ENCODE data around the gene LDB2.

LDB2 gene

DNA sequence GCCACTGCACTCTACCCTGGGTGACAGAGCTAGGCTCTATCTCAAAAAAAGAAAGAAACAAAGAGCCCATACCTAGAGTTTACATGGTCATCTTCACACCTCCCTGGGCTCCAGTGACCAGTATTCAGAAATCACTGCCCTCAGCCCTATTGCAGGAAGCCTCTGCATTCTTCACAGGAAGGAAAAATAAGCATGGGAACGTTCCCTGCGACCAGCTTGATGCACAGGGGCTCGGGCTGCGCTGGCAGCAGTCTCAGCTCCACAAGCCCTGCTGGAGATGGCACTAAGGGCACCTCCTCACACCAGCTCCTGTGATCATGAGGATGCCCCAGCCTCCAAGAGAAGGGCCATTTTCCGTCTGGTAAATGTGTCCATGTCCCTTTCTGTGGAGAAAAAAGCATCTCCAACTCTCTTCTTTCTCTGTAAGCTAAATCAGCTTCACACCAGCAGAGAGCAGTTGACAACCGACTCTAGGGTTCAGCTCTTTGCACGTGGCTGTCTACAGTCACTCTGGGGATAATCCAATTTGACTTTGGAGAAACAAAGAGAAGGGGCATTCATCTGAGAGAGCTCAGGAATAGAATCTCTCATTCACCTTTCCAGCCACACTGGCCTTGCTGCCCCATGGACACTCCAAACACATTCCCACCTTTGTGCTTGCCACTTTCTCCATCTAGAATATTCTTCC is 33.1 kb downstream of the LDB2 start:
- H3K9me3 Mint-ChIP-seq: peaks cover 2% of the 10 kb centered on the region
- H3K4me1 Mint-ChIP-seq: no peaks in the 10 kb centered on the region
- no peaks in the 10 kb centered on the region for H3K27me3 Mint-ChIP-seq
- no peak overlapping the region for H3K27ac Mint-ChIP-seq
- no peak overlapping the region for H3K4me3 Mint-ChIP-seq
- no peaks in the 10 kb centered on the region for H3K36me3 Mint-ChIP-seq
- ATAC-seq: no peak

DNA sequence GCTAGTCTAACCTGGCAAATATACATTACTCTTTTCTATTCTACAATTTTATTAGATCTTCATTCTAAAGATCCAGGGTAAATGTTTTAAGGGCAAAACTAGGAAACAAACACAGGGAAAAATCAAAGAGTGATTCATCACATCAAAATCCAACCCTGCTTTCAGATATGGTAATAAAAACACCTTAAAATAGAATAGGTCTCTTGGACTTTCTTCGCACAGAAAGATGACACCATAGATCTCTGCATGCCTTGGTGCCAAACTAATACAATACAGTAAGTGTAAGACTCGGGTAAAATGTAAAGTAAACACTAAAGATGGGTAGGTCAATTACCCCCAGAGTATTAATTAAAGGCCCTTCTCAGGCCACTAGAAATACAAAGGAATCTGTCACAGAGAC is 34.2 kb downstream of the LDB2 start:
- no peaks in the 10 kb centered on the region for H3K36me3 Mint-ChIP-seq
- no peak for ATAC-seq
- H3K27ac Mint-ChIP-seq: no peak overlapping the region
- H3K4me1 Mint-ChIP-seq: no peaks in the 10 kb centered on the region
- no peaks in the 10 kb centered on the region for H3K27me3 Mint-ChIP-seq
- H3K9me3 Mint-ChIP-seq: no peaks in the 10 kb centered on the region
- no peak overlapping the region for H3K4me3 Mint-ChIP-seq

DNA sequence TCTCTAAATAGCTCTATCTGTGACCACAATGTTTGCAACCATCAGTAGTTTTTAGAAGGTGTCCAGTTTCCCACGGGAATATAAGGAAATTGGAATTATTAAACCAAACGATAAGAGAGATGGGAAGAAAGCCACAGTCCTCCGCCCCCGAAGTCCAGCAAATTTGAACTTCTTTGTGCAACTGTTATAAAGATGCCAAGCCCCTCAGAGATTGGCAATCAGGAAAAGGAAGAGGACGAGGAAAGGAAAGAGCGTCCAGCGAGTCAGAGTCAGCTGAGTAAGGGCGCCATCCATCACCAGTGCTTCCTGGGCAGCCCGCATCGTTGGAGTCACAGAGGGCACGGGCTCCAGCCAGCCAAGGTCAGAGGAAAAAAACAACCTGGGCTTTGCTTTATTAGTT is 35.7 kb downstream of the LDB2 start:
- Mint-ChIP-seq H3K27me3 (no peaks in the 10 kb centered on the region), H3K4me1 (no peaks in the 10 kb centered on the region), H3K36me3 (no peaks in the 10 kb centered on the region), H3K9me3 (no peaks in the 10 kb centered on the region), H3K4me3 (no peak overlapping the region), H3K27ac (no peak overlapping the region)
- no peak for ATAC-seq

DNA sequence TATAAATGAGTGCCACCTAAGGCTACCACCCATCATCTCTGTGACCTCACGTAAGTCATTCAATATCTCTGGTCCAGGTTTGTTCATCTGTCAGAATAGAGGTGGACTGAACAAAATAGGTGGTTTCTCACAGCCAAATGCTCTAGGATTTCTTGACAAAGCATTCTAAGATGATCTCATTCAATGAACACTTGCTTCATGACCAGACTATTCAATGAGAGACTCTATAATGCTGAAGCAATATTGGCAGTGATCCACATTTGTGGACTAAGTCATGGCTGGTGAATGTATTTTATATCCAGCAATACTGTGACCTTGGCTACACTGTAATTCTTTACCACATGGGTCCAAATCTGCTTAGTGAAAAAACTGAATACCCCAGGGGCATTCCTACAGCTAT is 37.9 kb downstream of the LDB2 start:
- Mint-ChIP-seq H3K27me3 (no peaks in the 10 kb centered on the region), H3K27ac (no peak overlapping the region), H3K4me1 (no peaks in the 10 kb centered on the region), H3K36me3 (no peaks in the 10 kb centered on the region), H3K4me3 (no peak overlapping the region), H3K9me3 (peaks cover 3% of the 10 kb centered on the region)
- ATAC-seq: no peak

DNA sequence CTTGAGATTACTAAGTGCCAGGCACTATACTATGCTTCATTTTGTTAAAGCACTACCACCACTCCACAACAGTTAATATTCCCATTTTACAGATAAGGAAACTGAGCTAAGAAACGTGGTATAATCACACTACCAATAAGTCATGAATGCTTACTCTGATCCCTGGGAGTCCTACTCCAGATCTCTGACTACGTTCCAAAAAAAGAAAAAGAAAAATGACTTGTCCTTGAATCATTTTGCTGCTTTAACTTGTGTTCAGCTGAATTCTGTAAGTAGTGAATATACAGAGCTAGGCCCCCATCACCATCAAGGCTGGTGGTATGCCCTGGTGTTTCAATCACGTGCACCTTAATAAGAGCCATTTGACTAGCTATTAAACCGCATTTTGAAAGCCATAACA is 39.4 kb downstream of the LDB2 start:
- Mint-ChIP-seq H3K27me3 (no peaks in the 10 kb centered on the region), H3K27ac (no peak overlapping the region), H3K4me3 (no peak overlapping the region), H3K4me1 (no peaks in the 10 kb centered on the region), H3K9me3 (peaks cover 3% of the 10 kb centered on the region), H3K36me3 (no peaks in the 10 kb centered on the region)
- ATAC-seq: no peak

DNA sequence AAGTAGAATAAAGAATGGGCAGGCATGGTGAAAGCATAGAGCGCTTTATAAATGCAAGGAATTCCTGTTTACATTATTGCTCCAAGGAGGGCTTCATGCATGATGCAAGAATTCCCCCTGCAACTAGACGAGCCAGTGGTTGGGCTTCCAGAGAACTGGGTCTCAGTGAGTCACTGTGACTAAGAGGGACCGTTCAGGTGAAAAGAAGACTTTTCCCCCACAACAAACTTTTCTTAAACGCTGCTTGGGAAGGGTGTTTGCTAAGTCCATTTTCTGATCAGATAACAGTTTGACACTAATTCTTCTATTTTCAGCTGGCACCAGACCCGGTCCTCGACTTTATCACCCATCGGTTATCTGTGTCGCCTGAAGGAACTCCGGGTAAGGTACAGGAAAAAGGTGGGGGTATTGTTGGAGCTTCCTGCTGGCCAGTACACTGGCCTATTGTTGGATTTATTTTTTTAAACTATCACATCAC is 40.1 kb downstream of the LDB2 start:
- peaks cover 3% of the 10 kb centered on the region for H3K9me3 Mint-ChIP-seq
- no peak overlapping the region for H3K27ac Mint-ChIP-seq
- H3K4me1 Mint-ChIP-seq: no peaks in the 10 kb centered on the region
- no peaks in the 10 kb centered on the region for H3K36me3 Mint-ChIP-seq
- no peak overlapping the region for H3K4me3 Mint-ChIP-seq
- H3K27me3 Mint-ChIP-seq: no peaks in the 10 kb centered on the region
- no peak for ATAC-seq

DNA sequence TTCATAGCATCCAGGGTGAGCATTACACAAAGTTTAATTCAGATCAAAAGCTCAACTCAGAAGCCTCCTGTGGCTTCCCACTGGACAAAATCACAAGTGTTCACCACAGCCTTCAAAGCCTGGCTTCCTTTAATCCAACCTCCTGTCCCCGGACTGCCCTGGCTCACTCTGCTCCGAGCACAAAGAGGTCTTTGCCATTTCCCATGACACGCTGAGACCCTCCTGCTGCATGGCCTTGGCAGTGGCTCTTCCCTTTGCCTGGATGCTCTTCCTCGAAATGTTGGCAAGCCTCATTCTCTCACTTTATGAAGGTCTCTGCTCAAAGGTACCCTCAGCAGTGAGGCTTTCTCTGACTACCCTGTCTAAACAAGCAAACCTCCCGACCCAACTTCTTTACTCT is 41.0 kb downstream of the LDB2 start:
- H3K9me3 Mint-ChIP-seq: peaks cover 3% of the 10 kb centered on the region
- H3K4me1 Mint-ChIP-seq: no peaks in the 10 kb centered on the region
- no peaks in the 10 kb centered on the region for H3K27me3 Mint-ChIP-seq
- no peaks in the 10 kb centered on the region for H3K36me3 Mint-ChIP-seq
- ATAC-seq: no peak
- H3K27ac Mint-ChIP-seq: no peak overlapping the region
- no peak overlapping the region for H3K4me3 Mint-ChIP-seq

DNA sequence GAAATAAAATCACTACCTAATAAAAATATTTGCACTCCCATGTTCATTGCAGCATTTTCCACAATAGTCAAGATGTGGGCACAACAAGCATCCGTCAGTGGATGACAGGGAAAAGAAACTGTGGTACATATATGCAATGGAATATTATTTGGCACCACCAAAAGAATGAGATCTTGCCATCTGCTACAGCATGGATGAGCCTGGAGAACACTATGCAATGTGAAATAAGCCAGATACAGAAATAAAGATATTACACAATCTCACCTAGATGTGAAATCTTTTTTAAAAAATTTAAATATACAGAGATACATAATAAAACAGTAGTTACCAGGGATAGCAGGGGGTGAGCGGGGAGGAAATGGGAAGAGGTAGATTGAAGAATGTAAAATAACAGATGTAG is 44.8 kb downstream of the LDB2 start:
- peaks cover 3% of the 10 kb centered on the region for H3K9me3 Mint-ChIP-seq
- no peak overlapping the region for H3K4me3 Mint-ChIP-seq
- no peaks in the 10 kb centered on the region for H3K36me3 Mint-ChIP-seq
- H3K27me3 Mint-ChIP-seq: no peaks in the 10 kb centered on the region
- no peak for ATAC-seq
- no peaks in the 10 kb centered on the region for H3K4me1 Mint-ChIP-seq
- H3K27ac Mint-ChIP-seq: no peak overlapping the region

DNA sequence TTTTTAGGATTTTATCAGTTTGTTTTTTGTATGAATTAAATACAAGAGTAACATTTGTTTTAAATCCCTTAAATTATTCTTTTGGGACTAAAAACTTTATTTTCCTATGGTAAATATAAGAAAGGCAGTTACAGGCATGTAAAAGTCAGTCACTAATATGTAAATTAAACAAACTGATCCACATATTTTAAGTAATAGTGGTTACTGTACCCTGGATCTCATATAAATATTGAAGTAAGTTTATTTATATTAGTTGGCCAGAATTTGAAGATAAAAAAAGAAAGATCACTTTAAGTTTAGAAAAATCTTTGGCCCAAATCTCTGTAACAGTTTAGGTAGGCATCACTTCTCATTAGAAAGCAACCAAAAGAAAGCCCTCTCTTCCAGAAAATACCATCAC is 45.8 kb downstream of the LDB2 start:
- no peaks in the 10 kb centered on the region for H3K36me3 Mint-ChIP-seq
- peaks cover 3% of the 10 kb centered on the region for H3K9me3 Mint-ChIP-seq
- H3K27ac Mint-ChIP-seq: no peak overlapping the region
- ATAC-seq: no peak
- no peaks in the 10 kb centered on the region for H3K27me3 Mint-ChIP-seq
- H3K4me3 Mint-ChIP-seq: no peak overlapping the region
- H3K4me1 Mint-ChIP-seq: no peaks in the 10 kb centered on the region

DNA sequence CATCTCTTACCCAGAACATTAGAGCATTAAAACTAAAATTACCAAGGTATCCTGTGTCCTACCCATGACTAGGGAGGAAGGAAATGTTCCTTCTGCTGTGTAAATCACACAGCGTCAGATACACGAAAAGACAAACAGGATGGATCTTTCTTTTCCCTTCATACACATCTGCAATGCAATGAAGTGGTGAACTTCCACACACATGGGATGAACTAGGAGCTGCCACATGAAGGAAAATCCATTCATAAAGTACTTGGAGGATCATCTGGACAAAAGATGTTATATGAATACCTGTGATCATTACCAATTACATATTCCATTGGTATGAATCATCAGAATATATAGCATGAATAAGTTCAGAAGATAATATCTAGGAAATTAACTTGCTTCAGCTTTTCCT is 46.2 kb downstream of the LDB2 start:
- Mint-ChIP-seq H3K9me3 (peaks cover 2% of the 10 kb centered on the region), H3K27ac (no peak overlapping the region), H3K4me3 (no peak overlapping the region), H3K36me3 (no peaks in the 10 kb centered on the region), H3K4me1 (no peaks in the 10 kb centered on the region), H3K27me3 (no peaks in the 10 kb centered on the region)
- no peak for ATAC-seq

DNA sequence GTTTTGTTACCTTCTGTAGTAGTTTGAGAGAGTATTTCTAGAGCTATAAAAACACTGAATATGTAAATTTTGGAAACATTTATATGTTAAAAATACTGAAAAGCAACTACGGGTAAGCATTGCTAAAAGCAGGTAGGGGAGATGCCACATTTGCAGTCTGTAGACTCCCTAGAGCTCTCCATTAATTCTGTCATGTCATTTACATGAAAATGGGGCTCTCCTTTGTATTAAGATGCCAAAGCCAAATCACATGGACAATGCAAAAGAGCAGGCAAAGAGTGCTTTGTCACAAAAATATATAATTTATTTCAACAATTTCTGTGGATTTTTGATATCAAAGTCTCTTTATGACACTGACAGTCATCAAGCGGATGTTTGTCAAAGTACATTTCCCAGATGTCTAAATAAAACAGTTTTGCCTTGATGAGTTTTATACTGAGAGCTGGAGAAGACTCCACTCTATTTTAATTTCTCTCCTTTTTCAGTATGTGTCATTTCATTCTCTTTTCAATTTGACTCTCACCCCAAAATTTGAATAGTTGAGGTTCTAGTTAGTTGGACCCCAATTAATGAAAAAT is 51.8 kb downstream of the LDB2 start:
- Mint-ChIP-seq H3K27me3 (no peaks in the 10 kb centered on the region), H3K36me3 (no peaks in the 10 kb centered on the region), H3K27ac (no peak overlapping the region)

DNA sequence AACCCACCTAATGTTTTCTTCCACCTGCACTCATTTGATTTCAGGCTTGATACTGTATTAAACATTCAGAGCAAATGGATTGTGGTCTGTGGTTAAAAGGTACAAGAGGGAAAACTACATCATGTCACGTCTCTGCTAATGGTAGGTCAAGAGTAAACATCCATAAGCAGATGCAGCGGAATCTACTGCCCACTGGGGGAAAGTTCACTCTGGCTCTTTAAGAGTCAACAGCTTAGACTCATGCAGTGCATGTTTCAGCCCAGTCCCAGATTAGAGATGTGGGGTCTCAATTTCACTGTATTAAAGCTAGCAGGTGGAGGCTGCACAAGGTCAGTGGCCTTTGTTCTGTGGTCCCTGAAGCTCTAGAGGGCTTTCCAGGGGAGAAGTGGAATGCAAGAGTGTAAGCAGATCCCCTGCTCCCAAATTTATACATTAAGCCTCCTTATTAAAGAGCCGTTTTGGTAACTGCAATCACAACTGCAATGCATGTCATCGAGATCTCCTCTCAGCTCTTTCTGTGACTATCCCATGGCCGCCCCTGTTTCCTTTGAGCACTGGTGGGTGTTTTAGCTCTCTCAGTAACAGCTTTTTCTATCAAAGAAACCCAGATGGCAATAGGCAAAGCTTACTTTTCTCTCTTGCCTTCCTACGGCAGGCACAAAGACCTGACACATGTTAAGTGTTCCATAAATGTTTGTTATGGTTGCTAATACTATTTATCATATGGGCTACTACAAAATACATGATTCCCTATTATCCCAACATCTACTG is 53.4 kb downstream of the LDB2 start:
- ATAC-seq: no peak
- Mint-ChIP-seq H3K36me3 (no peaks in the 10 kb centered on the region), H3K27ac (no peak overlapping the region), H3K4me1 (no peaks in the 10 kb centered on the region), H3K9me3 (peaks cover 2% of the 10 kb centered on the region), H3K4me3 (no peak overlapping the region), H3K27me3 (no peaks in the 10 kb centered on the region)

More for the DNA sequence above, 51.8 kb downstream of the LDB2 start:
- H3K4me1 Mint-ChIP-seq: no peaks in the 10 kb centered on the region
- ATAC-seq: no peak
- peaks cover 2% of the 10 kb centered on the region for H3K9me3 Mint-ChIP-seq
- H3K4me3 Mint-ChIP-seq: no peak overlapping the region

DNA sequence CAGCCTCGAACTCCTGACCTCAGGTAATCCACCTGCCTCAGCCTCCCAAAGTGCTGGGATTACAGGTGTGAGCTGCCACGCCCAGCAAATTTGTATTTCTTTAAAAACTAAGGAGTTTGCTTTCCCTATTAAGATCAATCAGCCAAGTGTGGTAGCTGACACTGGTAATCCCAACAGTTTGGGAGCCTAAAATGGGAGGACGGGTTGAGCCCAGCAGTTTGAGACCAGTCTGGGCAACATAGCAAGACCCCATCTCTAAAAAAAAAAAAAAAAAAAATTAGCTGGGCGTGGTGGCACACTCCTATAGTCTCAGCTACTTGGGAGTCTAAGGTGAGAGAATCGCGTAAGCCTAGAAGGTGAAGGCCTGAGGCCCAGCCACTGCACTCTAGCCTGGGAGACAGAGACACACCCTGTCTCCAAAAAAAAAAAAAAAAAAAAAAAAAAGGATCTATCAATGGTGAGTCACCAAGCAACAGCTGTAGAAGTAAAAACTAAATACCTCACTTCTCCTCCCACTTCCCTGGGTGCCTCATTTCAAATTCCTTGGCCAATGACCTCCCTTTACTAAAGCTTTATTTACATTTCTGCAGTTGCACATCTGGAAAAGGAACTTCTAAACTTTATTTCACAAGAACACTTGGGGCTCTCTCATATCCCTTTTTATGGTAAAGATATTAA is 54.5 kb downstream of the LDB2 start:
- Mint-ChIP-seq H3K27me3 (no peaks in the 10 kb centered on the region), H3K9me3 (peaks cover 2% of the 10 kb centered on the region), H3K36me3 (no peaks in the 10 kb centered on the region), H3K4me3 (no peak overlapping the region), H3K27ac (no peak overlapping the region), H3K4me1 (no peaks in the 10 kb centered on the region)
- no peak for ATAC-seq

DNA sequence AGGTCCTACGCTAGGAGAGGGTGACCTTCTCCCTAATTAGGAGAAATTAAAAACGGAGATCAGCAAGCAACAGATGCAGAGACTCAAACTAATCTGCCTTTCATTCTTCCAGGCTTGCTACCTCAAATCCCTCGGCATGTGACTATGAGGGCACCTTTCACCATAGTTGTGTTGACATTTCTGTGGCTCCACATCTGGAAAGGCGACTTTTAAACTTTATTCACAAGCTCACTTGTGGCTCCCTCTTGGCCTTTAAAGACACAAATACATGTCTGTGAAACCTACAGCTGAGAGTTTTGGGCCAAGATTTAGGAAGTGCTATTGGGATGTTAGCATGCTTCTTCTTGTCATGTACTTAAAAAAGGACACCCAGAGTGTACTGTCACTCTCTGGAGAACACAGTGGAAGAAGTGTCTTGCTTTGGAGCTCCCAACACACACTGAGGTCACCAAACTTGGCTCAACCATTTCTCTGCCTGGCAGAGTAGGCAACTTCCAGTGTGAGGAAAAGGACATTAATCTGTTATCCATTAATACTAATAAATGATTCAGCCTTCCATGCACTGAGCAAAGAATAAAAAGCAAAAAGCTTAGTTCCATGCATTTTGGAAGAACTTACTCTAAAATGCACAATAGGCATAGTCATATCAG is 60.1 kb downstream of the LDB2 start:
- Mint-ChIP-seq H3K4me3 (no peak overlapping the region), H3K36me3 (no peaks in the 10 kb centered on the region), H3K4me1 (no peaks in the 10 kb centered on the region), H3K9me3 (peaks cover 4% of the 10 kb centered on the region), H3K27me3 (no peaks in the 10 kb centered on the region), H3K27ac (no peak overlapping the region)
- no peak for ATAC-seq

DNA sequence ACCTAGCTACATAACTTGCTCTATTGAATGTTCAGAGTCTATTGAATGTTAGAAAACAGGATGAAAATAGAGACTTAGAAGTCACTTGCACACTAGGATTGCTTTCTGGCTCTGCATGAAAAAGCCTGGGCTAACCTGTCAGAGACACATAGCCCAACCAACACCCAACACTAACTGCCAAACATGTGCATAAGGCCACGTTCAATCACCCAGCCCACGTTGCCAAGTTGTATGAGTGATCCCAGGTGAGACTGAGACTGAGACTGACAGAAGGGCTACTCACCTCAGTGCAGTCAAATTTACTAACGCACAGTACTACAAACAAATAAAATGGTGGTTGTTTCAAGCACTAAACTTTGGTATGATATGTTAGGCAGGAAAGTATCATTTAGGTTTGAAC is 61.0 kb downstream of the LDB2 start:
- Mint-ChIP-seq H3K4me3 (no peak overlapping the region), H3K4me1 (no peaks in the 10 kb centered on the region), H3K36me3 (no peaks in the 10 kb centered on the region), H3K27me3 (no peaks in the 10 kb centered on the region), H3K27ac (no peak overlapping the region), H3K9me3 (peaks cover 4% of the 10 kb centered on the region)
- no peak for ATAC-seq
